ENCODE results near the gene CDC123. TPM values are rescaled to one million over a fixed set of nuclear protein-coding genes. Genes with fewer than 3 reads are reported as not detected.

Gene CDC123
- polyA plus RNA-seq, 1 donor (not counting 4 experiments of a cell fraction or from before 2014, with no cell fraction given): 146 TPM

DNA sequence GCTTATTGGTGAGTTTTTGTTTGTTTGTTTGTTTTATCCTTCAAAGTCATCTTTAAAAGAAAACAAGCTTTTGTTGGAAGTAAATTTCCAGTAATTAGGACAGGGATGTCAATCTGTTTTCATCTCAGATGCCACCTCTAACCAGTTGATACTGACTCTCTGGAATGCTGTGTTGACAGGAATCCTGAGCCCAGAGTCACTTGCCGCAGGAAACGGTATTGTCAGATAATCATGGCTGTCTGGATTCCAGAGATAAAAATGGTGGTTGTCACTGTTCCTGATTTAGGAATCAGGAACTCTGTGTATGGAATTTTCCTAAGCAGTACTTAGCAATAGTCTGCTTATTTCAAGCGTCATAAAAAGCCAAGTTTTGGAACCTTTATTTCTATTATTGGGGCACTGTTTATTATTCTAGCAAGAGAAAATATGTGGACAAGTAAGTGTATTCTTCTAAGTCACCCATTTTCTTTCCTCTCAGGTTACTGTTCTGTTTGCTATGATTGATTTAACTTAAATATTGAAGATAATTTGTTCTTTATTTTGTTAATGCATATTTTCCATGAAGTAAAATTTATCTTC, 39.2 kb downstream of the CDC123 start:
- H4K20me1 ChIP-seq (ENCODE audit: control insufficient read depth, extremely low read depth, insufficient read depth, low read length): no peaks in the 10 kb centered on the region
- H3K4me1 ChIP-seq (ENCODE audit: control insufficient read depth, extremely low read depth, insufficient read depth, low read length): peaks cover 3% of the 10 kb centered on the region
- no peak overlapping the region for H3K9ac ChIP-seq (ENCODE audit: control insufficient read depth, extremely low read depth, insufficient read depth, low read length)
- no peaks in the 10 kb centered on the region for H3K27me3 ChIP-seq (ENCODE audit: control insufficient read depth, extremely low read depth, insufficient read depth, low read length)
- H3K4me2 ChIP-seq (ENCODE audit: control insufficient read depth, extremely low read depth, insufficient read depth, low read depth, low read length): no peak overlapping the region
- no peaks in the 10 kb centered on the region for H3K9me1 ChIP-seq (ENCODE audit: control insufficient read depth, extremely low read depth, insufficient read depth, low read length)
- H3K36me3 ChIP-seq (ENCODE audit: control insufficient read depth in 2 of 2, extremely low read depth in 1 of 2, insufficient read depth in 2 of 2, low read length in 2 of 2): peaks cover 12 to 17% of the 10 kb centered on the region in 2 experiments
- FAIRE-seq (no peak), DNase-seq (ENCODE audit: low read depth, low spot score) (no peak)
- TF ChIP-seq, protein P1, sequence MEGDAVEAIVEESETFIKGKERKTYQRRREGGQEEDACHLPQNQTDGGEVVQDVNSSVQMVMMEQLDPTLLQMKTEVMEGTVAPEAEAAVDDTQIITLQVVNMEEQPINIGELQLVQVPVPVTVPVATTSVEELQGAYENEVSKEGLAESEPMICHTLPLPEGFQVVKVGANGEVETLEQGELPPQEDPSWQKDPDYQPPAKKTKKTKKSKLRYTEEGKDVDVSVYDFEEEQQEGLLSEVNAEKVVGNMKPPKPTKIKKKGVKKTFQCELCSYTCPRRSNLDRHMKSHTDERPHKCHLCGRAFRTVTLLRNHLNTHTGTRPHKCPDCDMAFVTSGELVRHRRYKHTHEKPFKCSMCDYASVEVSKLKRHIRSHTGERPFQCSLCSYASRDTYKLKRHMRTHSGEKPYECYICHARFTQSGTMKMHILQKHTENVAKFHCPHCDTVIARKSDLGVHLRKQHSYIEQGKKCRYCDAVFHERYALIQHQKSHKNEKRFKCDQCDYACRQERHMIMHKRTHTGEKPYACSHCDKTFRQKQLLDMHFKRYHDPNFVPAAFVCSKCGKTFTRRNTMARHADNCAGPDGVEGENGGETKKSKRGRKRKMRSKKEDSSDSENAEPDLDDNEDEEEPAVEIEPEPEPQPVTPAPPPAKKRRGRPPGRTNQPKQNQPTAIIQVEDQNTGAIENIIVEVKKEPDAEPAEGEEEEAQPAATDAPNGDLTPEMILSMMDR (optimal IDR thresholded peaks at IDR 0.05 in 1 of 3, IDR thresholded peaks at IDR 0.05 in 1 of 3, conservative IDR thresholded peaks at IDR 0.05 in 1 of 3; ENCODE audit: extremely low read depth in 1 of 3, insufficient read depth in 2 of 3, low read length in 3 of 3): no peak
- no peak for TF ChIP-seq EZH2 (IDR thresholded peaks at IDR 0.05; ENCODE audit: low read length)
- H3K79me2 ChIP-seq (ENCODE audit: control insufficient read depth, insufficient read depth, low read length): no peaks in the 10 kb centered on the region
- no peaks in the 10 kb centered on the region for H3K9me3 ChIP-seq (ENCODE audit: control insufficient read depth, low read depth, low read length)
- no peak overlapping the region for H3K4me3 ChIP-seq (ENCODE audit: control insufficient read depth in 2 of 3, extremely low read depth in 1 of 3, insufficient read depth in 2 of 3, low read depth in 1 of 3, low read length in 3 of 3)
- no peak overlapping the region for H2AFZ ChIP-seq (ENCODE audit: control insufficient read depth, low read length)
- H3K27ac ChIP-seq (ENCODE audit: control insufficient read depth, insufficient read depth, low read length): no peak overlapping the region
- dilution Hi-C loops (cut with MboI; ENCODE audit: extremely low pct_ligation_motif_present, low sequenced_read_pairs): no loop called here

DNA sequence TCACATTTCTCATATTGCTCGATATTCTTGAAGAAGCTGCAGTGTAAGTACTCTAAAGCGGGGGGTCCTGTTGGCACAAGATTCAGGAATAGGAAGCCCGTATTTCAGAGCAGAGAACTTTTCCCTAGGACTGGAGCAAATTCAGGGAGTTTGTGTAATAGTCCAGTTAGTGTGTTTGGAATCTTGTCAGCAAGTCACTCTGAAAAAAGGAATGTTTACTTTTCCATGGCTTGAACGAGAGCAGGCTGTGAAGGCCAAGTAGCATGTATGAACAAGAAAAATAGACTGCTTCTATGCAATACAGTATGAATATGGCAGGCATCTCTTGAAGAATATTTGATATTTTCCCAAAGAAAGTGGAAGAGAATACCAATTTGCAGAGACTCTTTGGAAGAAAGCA, 39.8 kb downstream of the CDC123 start:
- no peaks in the 10 kb centered on the region for H4K20me1 ChIP-seq (ENCODE audit: control insufficient read depth, extremely low read depth, insufficient read depth, low read length)
- dilution Hi-C loops (cut with MboI; ENCODE audit: extremely low pct_ligation_motif_present, low sequenced_read_pairs): no loop called here
- DNase-seq (ENCODE audit: low read depth, low spot score): no peak
- no peaks in the 10 kb centered on the region for H3K9me1 ChIP-seq (ENCODE audit: control insufficient read depth, extremely low read depth, insufficient read depth, low read length)
- peaks cover 3% of the 10 kb centered on the region for H3K4me1 ChIP-seq (ENCODE audit: control insufficient read depth, extremely low read depth, insufficient read depth, low read length)
- no peaks in the 10 kb centered on the region for H3K79me2 ChIP-seq (ENCODE audit: control insufficient read depth, insufficient read depth, low read length)
- no peak overlapping the region for H3K9ac ChIP-seq (ENCODE audit: control insufficient read depth, extremely low read depth, insufficient read depth, low read length)
- H3K4me3 ChIP-seq (ENCODE audit: control insufficient read depth in 2 of 3, extremely low read depth in 1 of 3, insufficient read depth in 2 of 3, low read depth in 1 of 3, low read length in 3 of 3): no peak overlapping the region
- no peak for TF ChIP-seq EZH2 (IDR thresholded peaks at IDR 0.05; ENCODE audit: low read length)
- TF ChIP-seq, protein P1 (optimal IDR thresholded peaks at IDR 0.05 in 1 of 3, IDR thresholded peaks at IDR 0.05 in 1 of 3, conservative IDR thresholded peaks at IDR 0.05 in 1 of 3; ENCODE audit: extremely low read depth in 1 of 3, insufficient read depth in 2 of 3, low read length in 3 of 3): no peak
- no peak overlapping the region for H3K4me2 ChIP-seq (ENCODE audit: control insufficient read depth, extremely low read depth, insufficient read depth, low read depth, low read length)
- H3K27me3 ChIP-seq (ENCODE audit: control insufficient read depth, extremely low read depth, insufficient read depth, low read length): no peaks in the 10 kb centered on the region
- H3K9me3 ChIP-seq (ENCODE audit: control insufficient read depth, low read depth, low read length): no peaks in the 10 kb centered on the region
- H3K36me3 ChIP-seq (ENCODE audit: control insufficient read depth in 2 of 2, extremely low read depth in 1 of 2, insufficient read depth in 2 of 2, low read length in 2 of 2): peaks cover 12 to 17% of the 10 kb centered on the region in 2 experiments
- H2AFZ ChIP-seq (ENCODE audit: control insufficient read depth, low read length): no peak overlapping the region
- no peak overlapping the region for H3K27ac ChIP-seq (ENCODE audit: control insufficient read depth, insufficient read depth, low read length)
- no peak for FAIRE-seq

Measured in keratinocyte (primary cell).